HT1080 (cell line): ENCODE data around the gene ACOX3. TPM values are rescaled to one million over a fixed set of nuclear protein-coding genes. Genes with fewer than 3 reads are reported as not detected.
"Not testable (repeated sequence)": the region's sequence is repeated elsewhere in the genome, so short reads cannot be mapped to it uniquely, and the experiment has no call there.

Experiments
- DNase-seq: peaks from one replicate; pipeline ENCODE4 v3.0.0-alpha.2; 2015; ENCODE audit warnings: low read depth
- polyA plus RNA-seq, 2 experiments: library from polyadenylated mRNA; depleted of rRNA; stranded (reverse); fragments of >200 nt; gene quantifications; 2 replicates each; pipeline ENCODE4 v1.2.3, GENCODE V29; 2015
- total RNA-seq: library from RNA; depleted of rRNA; stranded (reverse); fragments of >200 nt; shearing (Covaris generic); gene quantifications from 2 replicates; pipeline ENCODE4 v1.2.3, GENCODE V29; 2014; rRNA removed

ACOX3 gene
- total RNA-seq: 16.6 and 20.4 TPM in 2 replicates
- polyA plus RNA-seq (2015; cell fraction: cytosol; rRNA removed): 14.4 and 17.9 TPM in 2 replicates
- 30.8 and 40.1 TPM in 2 replicates for polyA plus RNA-seq (2015; cell fraction: nucleus; rRNA removed)

GRCh38 chr4:8440492-8441311 is at the start of gene ACOX3, which contains the start of gene TRMT44:
Gene ACOX3, minus strand, starts transcription at chr4:8440723. Its CDS starts 24,202 bp downstream, at chr4:8416521.
Gene TRMT44, plus strand, starts transcription at chr4:8440777. Its CDS starts 46 bp downstream, at chr4:8440823.
- DNase-seq: peak; percentile 90

- no peak for DNase-seq
These were observed 48.4 kb upstream of the ACOX3 start for GRCh38 chr4:8488791-8489369.

- DNase-seq: not testable (repeated sequence)
These were observed 46.1 kb upstream of the ACOX3 start for GRCh38 chr4:8486643-8487042.

GRCh38 chr4:8480221-8480620 is 39.7 kb upstream of the ACOX3 start:
- DNase-seq: no peak

- no peak for DNase-seq
These were observed 38.5 kb upstream of the ACOX3 start for GRCh38 chr4:8478801-8479744.

GRCh38 chr4:8478371-8478770 is 37.8 kb upstream of the ACOX3 start:
- DNase-seq: no peak

- DNase-seq: no peak
These were observed 37.2 kb upstream of the ACOX3 start for GRCh38 chr4:8477676-8478075.

- DNase-seq: no peak
These were observed 36.6 kb upstream of the ACOX3 start for GRCh38 chr4:8477095-8477635.

- no peak for DNase-seq
These were observed 35.4 kb upstream of the ACOX3 start for GRCh38 chr4:8475751-8476575.

GRCh38 chr4:8474856-8475255 is 34.3 kb upstream of the ACOX3 start:
- no peak for DNase-seq

GRCh38 chr4:8473920-8474590 is 33.5 kb upstream of the ACOX3 start:
- no peak for DNase-seq

- no peak for DNase-seq
These were observed 32.8 kb upstream of the ACOX3 start for GRCh38 chr4:8473198-8473919.

GRCh38 chr4:8472689-8473197 is 32.2 kb upstream of the ACOX3 start:
- peak; percentile 18 for DNase-seq

GRCh38 chr4:8472158-8472688 is 31.7 kb upstream of the ACOX3 start:
- DNase-seq: no peak

GRCh38 chr4:8471211-8471875 is 30.8 kb upstream of the ACOX3 start:
- DNase-seq: no peak

GRCh38 chr4:8470451-8471024 is 30.0 kb upstream of the ACOX3 start:
- DNase-seq: no peak

- DNase-seq: no peak
These were observed 29.0 kb upstream of the ACOX3 start for GRCh38 chr4:8469550-8469949.
